ENCODE data around the gene GOLIM4. TPM values are rescaled to one million over a fixed set of nuclear protein-coding genes. Genes with fewer than 3 reads are reported as not detected.

GOLIM4 gene
- total RNA-seq, 1 donor from 2014 or later, result 56.2 TPM

DNA sequence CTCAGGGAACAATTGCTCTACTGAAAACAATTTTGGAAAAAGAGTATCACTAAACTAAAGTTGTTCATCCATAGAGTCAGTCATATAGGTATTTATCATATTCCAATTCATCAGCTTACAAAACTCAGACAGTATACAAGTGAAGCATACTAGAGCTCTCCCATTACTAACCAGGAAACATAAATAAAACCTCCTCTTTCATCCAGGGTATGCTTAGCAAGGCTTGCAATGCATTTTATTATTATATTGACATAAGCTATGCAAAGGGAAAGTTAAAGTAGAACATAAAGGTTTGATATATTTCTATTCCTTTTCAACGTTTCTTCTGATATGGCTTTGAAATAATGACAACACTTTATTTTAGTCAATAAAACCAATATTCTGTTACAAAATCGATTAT, 106.7 kb downstream of the GOLIM4 start:
- no peak for DNase-seq

- DNase-seq, result no peak
These were observed 112.1 kb downstream of the GOLIM4 start for GRCh38 chr3:167983583-167983982.

DNA sequence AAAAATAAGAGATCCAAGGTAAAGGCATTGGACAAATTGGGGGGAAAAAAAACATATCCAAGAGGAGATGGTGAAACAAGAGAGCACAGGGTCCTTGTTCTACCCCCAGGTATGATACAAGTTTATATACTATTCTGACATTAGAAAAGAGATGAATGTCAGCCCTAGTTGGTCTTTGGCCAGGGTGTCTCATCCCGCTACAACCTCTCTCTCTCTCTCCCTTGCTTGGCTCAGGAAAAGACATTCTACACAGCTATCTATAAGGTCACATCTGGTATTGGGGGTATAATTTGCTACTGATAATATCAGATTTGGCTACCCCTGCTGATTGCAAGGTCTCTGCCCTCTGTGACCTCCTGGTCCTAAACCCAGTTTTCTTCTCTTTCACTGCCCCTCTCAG, 117.2 kb downstream of the GOLIM4 start:
- DNase-seq, result no peak

DNA sequence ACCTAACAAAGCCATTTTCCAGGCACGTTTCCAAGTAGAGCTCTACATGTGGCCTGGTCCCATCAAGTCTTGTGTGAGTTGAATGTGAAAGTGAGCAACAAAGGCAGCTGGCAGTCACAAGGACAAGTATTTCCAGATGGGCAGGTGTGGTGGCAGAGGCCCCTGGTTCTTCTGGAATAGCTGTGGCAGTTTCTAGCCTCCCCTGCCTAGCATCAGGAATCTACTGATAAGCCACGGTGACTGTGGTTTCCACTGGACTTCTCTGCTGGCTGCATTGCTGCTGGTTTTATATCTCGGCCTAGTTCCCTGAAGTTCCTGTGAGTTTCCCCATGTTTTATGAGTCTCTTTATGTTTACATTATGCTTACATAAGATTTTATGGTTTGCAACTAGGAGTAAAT, 117.7 kb downstream of the GOLIM4 start:
- DNase-seq, result peak; percentile 26

DNA sequence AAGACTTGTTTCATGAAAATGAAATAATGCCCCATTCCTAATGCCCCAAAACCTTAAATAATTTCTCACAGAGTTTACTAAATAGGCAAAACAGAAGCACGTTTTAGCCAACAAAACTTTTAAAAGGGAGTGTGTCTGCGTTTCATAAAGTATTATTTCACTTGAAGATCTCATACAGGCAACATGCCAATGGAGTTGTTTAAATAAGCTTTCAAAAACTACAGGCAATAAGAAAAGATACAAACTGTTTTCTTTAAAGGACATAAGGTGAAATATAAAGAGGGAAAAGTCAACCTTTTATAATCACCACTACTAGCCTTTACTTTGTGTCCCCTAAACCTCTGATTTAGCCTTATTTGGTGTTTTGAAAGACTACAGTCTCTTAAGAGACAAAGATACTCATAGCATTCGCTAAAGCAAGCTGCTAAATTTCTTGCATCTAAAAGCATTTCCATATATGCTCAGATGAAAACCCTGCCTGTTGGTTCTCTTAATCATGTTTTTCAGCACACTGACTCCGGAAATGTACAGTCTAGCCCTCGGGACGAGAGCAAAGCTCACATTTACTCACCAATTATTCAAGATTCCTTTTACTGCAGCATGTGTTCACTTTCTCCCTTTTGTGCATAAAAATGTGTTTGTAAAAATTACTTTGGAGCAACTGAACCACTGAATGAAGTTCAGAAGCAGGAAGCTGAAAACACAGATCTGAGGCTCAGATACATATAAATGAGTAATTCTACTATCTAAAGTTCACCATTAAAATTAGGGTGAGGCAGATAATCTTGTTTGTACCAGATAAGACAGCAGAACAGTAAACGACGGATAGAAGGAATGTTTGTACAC, 119.0 kb downstream of the GOLIM4 start:
- peak; percentile 16 for DNase-seq

- DNase-seq, result no peak
These were observed 121.8 kb downstream of the GOLIM4 start for GRCh38 chr3:167973901-167974300.

- peak; percentile 1 for DNase-seq
These were observed 122.7 kb downstream of the GOLIM4 start for GRCh38 chr3:167973046-167973445.

DNA sequence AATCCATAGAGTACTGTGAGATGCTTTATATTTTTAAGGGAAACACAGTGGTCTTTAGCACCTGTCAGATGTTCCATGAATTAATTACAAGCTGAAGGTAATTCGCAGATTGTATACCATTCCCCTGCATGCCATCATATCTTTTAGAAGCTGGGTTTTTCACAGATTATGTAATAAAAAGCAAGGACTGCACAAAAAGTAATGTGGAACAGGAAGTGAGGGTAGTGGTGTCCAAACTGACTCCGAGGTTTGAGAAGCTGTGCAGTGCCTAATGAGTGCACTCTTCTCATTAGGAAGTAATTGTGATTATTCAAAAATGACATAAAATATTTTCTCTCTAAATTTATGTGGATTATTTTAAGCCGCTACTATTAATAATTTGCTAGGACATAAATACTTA, 123.2 kb downstream of the GOLIM4 start:
- DNase-seq, result no peak

DNA sequence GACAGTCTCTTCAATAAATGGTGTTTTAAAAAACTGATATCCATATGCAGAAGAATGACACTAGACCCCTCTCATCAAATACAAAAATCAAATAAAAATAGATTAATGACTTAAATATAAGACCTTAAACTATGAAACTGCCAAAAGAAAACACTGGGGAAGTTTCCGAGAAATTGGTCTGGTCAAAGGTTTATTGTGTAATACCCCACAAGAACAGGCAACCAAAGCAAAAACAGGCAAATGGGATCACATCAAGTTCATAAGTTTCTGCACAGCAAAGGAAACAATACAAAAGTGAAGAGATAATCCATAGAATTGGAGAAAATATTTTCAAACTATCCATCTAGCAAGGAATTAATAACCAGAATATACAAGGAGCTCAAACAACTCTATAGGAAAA, 126.2 kb downstream of the GOLIM4 start:
- no peak for DNase-seq

- DNase-seq, result no peak
These were observed 128.3 kb downstream of the GOLIM4 start for GRCh38 chr3:167967257-167968036.

All from tongue (tissue), 2 donors.